Stomach smooth muscle (tissue), 2 donors: ENCODE data around the gene DHX35.

Experiments used
- H3K27ac ChIP-seq: one replicate; pipeline ENCODE4 v1.7.0; 2013; ENCODE audit warnings: mild to moderate bottlenecking, low read length, inconsistent platforms
- H3K27me3 ChIP-seq, 2 donors: one replicate each; pipeline ENCODE4 v1.7.0; 2013; ENCODE audit warnings: low read length in 2 of 2; ENCODE audit not compliant: insufficient read depth in 2 of 2, control insufficient read depth in 1 of 2
- H3K36me3 ChIP-seq, 2 donors: one replicate each; pipeline ENCODE4 v1.7.0; 2013; ENCODE audit warnings: low read length in 2 of 2; ENCODE audit not compliant: control insufficient read depth in 2 of 2, insufficient read depth in 2 of 2
- H3K4me1 ChIP-seq: one replicate; pipeline ENCODE4 v1.7.0; 2013; ENCODE audit warnings: low read length; ENCODE audit not compliant: control insufficient read depth, insufficient read depth
- H3K4me3 ChIP-seq, 2 donors: one replicate each; pipeline ENCODE4 v1.7.0; 2013; ENCODE audit warnings: low read length in 2 of 2
- H3K9ac ChIP-seq, 2 donors: one replicate each; pipeline ENCODE4 v1.7.0; 2013; ENCODE audit warnings: low read length in 2 of 2, mild to moderate bottlenecking in 1 of 2
- H3K9me3 ChIP-seq, 2 donors: one replicate each; pipeline ENCODE4 v1.7.0; 2013; ENCODE audit warnings: low read length in 2 of 2; ENCODE audit not compliant: control insufficient read depth in 2 of 2
- donor health status: healthy.
- donor health status: Pancreatic carcinoma.

The DHX35 gene

GRCh38 chr20:38973645-38974044 is 11.5 kb downstream of the DHX35 start:
- Histone ChIP-seq H3K4me3 (no peak overlapping the region), H3K9me3 (no peaks in the 10 kb centered on the region), H3K27me3 (no peaks in the 10 kb centered on the region), H3K9ac (peak overlapping the region in 1 of 2 donors; percentile 16), H3K36me3 (peaks cover 2 to 5% of the 10 kb centered on the region in 2 donors), H3K27ac (peak overlapping the region; percentile 50), H3K4me1 (peaks cover 15% of the 10 kb centered on the region)

DNA sequence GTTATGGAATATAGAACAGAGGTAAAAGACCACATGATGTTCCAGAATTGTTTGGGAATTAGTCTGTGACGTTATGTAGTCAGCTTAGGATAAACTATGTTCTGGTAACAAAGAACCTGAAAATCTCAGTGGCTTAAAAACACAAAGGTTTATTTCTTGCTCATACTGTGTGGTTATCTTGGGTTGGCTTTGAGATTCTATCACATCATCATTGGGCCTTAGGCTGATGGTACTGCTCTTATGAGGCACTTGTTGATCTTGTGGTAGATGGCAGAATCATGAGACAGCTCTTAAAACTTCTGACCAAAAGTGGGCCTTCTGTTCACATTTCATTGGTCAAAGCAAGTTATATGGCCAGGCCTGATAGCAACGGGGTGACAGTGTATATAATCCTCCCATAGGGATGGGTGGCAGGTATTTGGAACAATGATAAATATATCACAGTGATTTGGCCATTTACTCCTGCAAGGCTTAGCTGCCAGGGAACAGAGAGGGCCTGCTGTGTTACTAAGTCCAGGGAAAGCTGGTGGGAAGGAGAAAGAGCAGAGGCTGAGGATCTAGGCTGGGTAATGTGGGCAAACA is 13.5 kb downstream of the DHX35 start:
- Histone ChIP-seq H3K27ac (peak overlapping the region; percentile 50), H3K4me1 (peaks cover 12% of the 10 kb centered on the region)

GRCh38 chr20:38979434-38979833 is 17.3 kb downstream of the DHX35 start:
- H3K4me3 ChIP-seq = no peak overlapping the region
- H3K9me3 ChIP-seq = no peaks in the 10 kb centered on the region
- H3K27ac ChIP-seq = peak overlapping the region; percentile 68
- H3K9ac ChIP-seq = no peak overlapping the region
- peaks cover 0 to 3% of the 10 kb centered on the region in 2 donors for H3K36me3 ChIP-seq
- H3K4me1 ChIP-seq = peaks cover 15% of the 10 kb centered on the region
- no peaks in the 10 kb centered on the region for H3K27me3 ChIP-seq

More for the DNA sequence above, 13.5 kb downstream of the DHX35 start:
- H3K9ac ChIP-seq = peak overlapping the region in 1 of 2 donors; percentile 1
- H3K36me3 ChIP-seq = peaks cover 2 to 3% of the 10 kb centered on the region in 2 donors
- no peaks in the 10 kb centered on the region for H3K27me3 ChIP-seq
- H3K4me3 ChIP-seq = no peak overlapping the region
- H3K9me3 ChIP-seq = no peaks in the 10 kb centered on the region

- no peak overlapping the region for H3K4me3 ChIP-seq
- no peaks in the 10 kb centered on the region for H3K27me3 ChIP-seq
- H3K27ac ChIP-seq = peak overlapping the region; percentile 68
- H3K9ac ChIP-seq = no peak overlapping the region
- peaks cover 0 to 3% of the 10 kb centered on the region in 2 donors for H3K36me3 ChIP-seq
- H3K9me3 ChIP-seq = no peaks in the 10 kb centered on the region
- H3K4me1 ChIP-seq = peaks cover 15% of the 10 kb centered on the region
Observed at GRCh38 chr20:38979842-38980241, 17.7 kb downstream of the DHX35 start.

DNA sequence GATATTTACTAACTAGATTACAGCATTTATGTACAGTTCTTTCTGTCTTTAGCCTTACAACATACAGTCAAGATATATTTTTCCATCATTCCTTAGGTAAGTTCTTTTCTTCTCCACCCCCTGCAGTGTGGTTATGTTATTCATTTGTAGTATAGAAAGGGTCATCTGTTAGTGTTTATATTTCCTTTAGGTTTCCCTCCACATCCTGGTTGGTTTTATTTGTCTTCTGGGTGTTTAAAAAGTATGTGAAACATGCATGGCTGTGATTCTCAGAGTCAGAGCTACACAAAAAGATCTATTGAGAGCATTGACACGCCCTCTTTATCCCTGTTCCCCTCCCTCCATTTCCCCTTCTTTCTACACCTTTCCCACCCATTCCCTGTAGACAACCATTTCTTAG is 20.1 kb downstream of the DHX35 start:
- H3K27me3 ChIP-seq = no peaks in the 10 kb centered on the region
- H3K9ac ChIP-seq = no peak overlapping the region
- peaks cover 22% of the 10 kb centered on the region for H3K4me1 ChIP-seq
- H3K27ac ChIP-seq = no peak overlapping the region
- H3K36me3 ChIP-seq = peaks cover 0 to 3% of the 10 kb centered on the region in 2 donors
- H3K4me3 ChIP-seq = no peak overlapping the region
- H3K9me3 ChIP-seq = no peaks in the 10 kb centered on the region

GRCh38 chr20:38985060-38985459 is 22.9 kb downstream of the DHX35 start:
- no peaks in the 10 kb centered on the region for H3K27me3 ChIP-seq
- H3K9ac ChIP-seq = peak overlapping the region in 1 of 2 donors; percentile 18
- peak overlapping the region; percentile 62 for H3K27ac ChIP-seq
- H3K36me3 ChIP-seq = peaks cover under 1 to 7% of the 10 kb centered on the region in 2 donors
- H3K4me3 ChIP-seq = no peak overlapping the region
- peaks cover 18% of the 10 kb centered on the region for H3K4me1 ChIP-seq
- no peaks in the 10 kb centered on the region for H3K9me3 ChIP-seq

DNA sequence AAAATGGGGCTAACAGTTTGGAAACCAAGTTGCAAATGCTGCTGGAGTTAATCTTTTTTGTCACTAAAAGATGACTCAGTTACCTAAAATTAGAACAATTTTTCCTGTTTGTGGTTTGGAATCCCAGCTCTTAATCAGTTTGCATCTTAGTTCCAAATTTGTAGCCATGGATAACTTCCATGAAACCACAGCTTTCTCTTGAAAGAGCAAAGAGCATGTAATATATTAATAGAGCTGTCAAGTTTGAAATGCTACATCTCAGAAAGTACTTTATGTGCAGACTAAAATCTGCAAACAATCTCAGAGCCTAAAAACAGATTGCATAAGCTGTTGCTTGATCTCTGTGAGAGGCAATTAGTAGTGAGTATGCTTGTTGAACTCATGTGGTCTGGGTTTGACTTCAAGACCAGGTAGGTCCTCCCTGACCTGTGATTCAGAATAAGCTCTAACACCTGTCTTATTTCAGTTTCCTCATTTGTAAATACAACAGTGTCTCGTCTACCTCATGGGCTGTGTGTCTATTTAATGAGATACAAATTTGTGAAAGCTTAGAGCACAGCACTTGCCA is 23.5 kb downstream of the DHX35 start:
- Histone ChIP-seq H3K27me3 (no peaks in the 10 kb centered on the region), H3K9me3 (no peaks in the 10 kb centered on the region), H3K4me3 (peak overlapping the region in 1 of 2 donors; percentile 31), H3K4me1 (peaks cover 16% of the 10 kb centered on the region), H3K27ac (peak overlapping the region; percentile 62), H3K9ac (peak overlapping the region in 1 of 2 donors; percentile 18), H3K36me3 (peaks cover 0 to 10% of the 10 kb centered on the region in 2 donors)

DNA sequence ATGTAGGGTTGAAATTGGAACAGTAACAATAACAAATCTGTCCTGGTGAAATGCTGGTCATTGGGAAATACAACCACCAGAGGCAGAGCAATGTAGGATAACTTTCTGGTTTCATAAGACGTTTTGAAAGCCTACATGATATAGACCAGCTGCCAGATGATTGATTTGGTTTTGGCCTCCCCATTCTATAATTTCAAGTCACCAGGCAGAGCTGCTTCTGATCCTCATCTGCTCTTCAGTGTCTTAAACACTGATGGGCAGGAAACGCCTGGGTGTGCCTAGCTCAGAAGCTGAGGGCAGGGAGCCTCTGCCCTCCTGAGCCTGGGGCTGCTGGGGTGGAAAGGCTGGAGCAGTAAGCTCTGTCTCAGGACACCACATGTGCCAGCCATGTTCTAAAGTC is 24.5 kb downstream of the DHX35 start:
- H3K27me3 ChIP-seq = no peaks in the 10 kb centered on the region
- peak overlapping the region in 1 of 2 donors; percentile 31 for H3K4me3 ChIP-seq
- H3K4me1 ChIP-seq = peaks cover 16% of the 10 kb centered on the region
- H3K9ac ChIP-seq = peak overlapping the region in 1 of 2 donors; percentile 8
- peaks cover 0 to 19% of the 10 kb centered on the region in 2 donors for H3K36me3 ChIP-seq
- peak overlapping the region; percentile 83 for H3K27ac ChIP-seq
- no peaks in the 10 kb centered on the region for H3K9me3 ChIP-seq

GRCh38 chr20:38987777-38988176 is 25.6 kb downstream of the DHX35 start:
- Histone ChIP-seq H3K36me3 (peaks cover 0 to 20% of the 10 kb centered on the region in 2 donors), H3K4me3 (no peak overlapping the region), H3K4me1 (peaks cover 16% of the 10 kb centered on the region), H3K27me3 (no peaks in the 10 kb centered on the region), H3K27ac (peak overlapping the region; percentile 26), H3K9ac (peak overlapping the region in 1 of 2 donors; percentile 19), H3K9me3 (no peaks in the 10 kb centered on the region)

DNA sequence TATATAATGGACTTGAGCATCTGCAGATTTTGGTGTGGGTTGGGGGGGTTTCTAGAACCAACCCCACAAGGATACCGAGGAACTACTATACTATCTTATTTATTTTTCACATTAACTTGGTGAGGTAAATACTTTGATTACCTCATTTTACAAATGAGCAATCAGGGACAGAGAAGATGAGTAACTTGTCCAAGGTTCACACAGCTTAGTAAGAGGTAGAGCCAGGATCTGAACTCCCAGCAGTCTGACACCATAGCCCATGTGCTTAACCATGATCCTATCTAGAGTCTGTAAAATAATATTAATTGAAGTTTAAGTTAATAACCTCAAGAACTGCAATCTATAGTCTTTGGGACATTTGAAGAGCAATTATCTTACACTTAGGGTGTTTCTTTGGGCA is 28.6 kb downstream of the DHX35 start:
- Histone ChIP-seq H3K9ac (no peak overlapping the region), H3K4me1 (peaks cover 10% of the 10 kb centered on the region), H3K9me3 (no peaks in the 10 kb centered on the region), H3K36me3 (peaks cover 2 to 27% of the 10 kb centered on the region in 2 donors), H3K4me3 (no peak overlapping the region), H3K27me3 (no peaks in the 10 kb centered on the region), H3K27ac (no peak overlapping the region)
